HG03103 (cell line): ENCODE data around the gene HSD17B14.
"Not testable (repeated sequence)": the region's sequence is repeated elsewhere in the genome, so short reads cannot be mapped to it uniquely, and the experiment has no call there.

Experiments
- ATAC-seq: cut with Tn5 transposase; IDR thresholded peaks from one replicate; pipeline ENCODE4 v1.9.1; 2021; ENCODE audit warnings: low read depth; ENCODE audit not compliant: unreplicated experiment

The HSD17B14 gene

DNA sequence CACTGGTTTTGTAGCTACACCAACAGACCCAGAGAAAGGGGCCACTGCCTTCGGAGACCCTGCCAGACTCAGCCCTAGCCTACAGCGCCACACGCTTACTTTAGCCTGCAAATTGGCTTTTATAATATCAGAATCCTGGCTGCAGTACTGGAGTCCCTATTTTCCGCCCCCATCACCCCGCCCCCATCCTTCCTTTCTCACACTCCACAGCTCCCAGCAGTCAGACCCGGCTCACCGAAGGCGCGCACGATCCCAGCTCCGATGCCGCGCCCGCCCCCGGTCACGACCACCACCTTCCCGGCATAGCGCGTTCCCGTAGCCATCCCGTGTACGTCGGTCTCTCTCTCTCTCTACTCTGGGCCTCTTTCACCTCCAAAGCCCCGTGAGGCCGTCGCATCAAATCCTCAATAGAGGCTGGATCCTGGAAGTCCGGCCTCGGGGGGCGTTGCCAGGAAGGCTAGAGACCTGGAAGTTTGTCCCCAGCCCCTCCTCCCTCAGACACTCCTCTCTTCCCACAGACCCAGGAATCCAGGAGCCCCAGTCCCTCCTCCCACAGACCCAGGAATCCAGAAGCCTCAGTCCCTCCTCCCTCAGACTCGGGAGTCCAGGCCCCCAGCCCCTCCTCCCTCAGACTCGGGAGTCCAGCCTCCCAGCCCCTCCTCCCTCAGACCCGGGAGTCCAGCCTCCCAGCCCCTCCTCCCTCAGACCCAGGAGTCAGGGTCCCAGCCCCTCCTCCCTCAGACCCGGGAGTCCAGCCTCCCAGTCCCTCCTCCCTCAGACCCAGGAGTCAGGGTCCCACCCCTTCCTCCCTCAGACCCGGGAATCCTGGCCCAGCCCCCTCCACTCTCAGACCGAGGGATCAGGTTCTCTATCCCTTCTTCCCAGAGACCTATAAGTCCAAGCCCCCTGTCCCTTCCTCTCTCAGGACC, at the start of gene HSD17B14:
Gene HSD17B14 (minus strand): TSS at position 403 of the 929 bp plus-strand sequence. CDS start 80 bp downstream, at position 323.
- ATAC-seq: no peak

DNA sequence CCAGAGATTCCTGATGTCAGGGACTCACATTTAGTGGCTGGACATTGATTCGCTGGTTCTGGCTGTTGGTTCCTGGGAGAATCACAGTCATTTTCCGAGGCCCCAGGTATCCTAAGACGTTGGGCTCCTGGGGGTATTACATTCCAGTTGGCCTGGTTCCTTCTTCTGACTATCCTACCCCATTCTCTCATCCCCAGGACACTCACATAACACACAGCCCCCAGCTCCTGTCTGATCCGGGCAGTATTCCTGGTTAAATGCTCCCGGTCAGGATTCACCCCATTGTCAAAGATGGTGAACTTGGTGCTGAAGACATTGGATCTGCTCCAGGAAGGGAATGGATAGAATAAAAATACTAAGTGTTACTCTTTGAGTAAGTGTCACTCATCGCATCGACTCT, 47.4 kb upstream of the HSD17B14 start:
- ATAC-seq: no peak

DNA sequence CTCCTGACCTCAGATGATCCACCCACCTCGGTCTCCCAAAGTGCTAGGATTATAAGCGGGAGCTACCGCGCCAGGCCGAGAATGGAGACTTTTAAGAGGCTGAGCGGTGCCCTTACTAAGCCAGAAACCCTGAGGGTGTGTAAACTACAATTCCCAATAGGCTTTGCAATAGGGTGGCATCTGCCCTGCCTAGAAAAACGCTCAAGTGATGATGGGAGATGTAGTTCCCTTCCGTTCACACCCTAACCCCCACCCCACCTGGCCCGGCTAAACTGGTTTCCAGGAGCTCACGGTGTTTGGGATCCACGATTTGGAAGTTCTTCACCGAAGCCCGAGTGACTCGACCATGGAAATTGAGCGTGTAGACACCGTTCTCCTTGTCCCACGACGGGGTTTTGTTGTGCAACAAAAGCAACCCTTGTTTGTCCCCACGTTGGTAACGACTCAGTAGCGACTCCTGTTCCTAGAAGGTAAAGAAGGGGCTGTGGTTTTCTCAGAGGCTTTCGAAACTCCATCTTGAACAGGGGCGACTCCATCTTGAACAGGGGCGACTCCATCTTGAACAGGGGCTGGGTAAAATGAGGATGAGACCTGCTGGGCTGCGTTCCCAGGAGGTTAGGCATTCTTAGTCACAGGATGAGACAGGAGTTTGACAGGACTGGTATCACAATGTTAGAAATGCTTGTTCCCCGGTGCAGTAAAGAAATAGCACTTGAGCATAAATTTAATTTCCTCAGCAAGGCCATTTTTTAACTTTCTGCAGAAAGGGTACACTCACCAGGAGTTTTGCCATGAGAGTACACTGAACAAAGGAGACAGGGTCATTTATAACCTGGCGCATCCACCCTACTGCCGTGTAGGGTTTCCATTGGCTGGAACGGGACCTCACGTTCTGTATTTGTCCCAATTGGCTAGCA, 45.7 kb upstream of the HSD17B14 start:
- no peak for ATAC-seq

DNA sequence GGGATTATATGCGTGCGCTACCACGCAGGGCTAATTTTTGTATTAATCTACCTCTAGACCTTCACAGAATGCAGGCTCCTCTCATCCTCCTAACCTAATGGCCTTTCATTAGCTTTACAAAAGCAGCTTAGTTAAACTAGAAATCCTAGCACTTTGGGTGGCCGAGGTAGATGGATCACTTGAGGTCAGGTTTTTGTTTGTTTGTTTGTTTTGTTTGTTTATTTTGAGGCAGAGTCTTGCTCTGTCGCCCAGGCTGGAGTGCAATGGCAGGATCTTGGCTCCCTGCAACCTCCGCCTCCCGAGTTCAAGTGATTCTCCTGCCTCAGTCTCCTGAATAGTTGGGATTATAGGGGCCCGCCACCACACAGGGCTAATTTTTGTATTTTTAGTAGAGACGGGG, 43.4 kb upstream of the HSD17B14 start:
- ATAC-seq: not testable (repeated sequence)

DNA sequence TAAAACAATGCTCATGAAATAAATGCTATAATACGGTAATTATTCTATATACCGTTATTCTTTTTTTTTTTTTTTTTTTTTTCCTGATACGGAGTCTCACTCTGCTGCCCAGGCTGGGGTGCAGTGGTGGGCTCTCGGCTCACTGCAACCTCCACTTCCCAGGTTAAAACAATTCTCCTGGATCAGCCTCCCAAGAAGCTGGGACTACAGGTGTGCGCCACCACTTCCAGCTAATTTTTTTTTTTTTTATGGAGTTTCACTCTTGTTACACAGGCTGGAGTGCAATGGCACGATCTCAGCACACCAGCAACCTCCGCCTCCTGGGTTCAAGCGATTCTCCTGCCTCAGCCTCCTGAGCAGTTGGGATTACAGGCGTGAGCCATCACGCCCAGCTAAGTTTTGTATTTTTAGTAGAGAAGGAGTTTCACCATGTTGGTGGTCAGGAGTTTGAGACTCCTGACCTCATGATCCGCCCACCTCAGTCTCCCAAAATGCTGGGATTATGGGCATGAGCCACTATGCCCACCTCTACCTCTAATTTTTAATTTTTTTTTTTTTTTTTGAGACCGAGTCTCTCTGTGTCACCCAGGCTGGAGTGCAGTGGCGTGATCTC, 42.8 kb upstream of the HSD17B14 start:
- ATAC-seq: no peak

DNA sequence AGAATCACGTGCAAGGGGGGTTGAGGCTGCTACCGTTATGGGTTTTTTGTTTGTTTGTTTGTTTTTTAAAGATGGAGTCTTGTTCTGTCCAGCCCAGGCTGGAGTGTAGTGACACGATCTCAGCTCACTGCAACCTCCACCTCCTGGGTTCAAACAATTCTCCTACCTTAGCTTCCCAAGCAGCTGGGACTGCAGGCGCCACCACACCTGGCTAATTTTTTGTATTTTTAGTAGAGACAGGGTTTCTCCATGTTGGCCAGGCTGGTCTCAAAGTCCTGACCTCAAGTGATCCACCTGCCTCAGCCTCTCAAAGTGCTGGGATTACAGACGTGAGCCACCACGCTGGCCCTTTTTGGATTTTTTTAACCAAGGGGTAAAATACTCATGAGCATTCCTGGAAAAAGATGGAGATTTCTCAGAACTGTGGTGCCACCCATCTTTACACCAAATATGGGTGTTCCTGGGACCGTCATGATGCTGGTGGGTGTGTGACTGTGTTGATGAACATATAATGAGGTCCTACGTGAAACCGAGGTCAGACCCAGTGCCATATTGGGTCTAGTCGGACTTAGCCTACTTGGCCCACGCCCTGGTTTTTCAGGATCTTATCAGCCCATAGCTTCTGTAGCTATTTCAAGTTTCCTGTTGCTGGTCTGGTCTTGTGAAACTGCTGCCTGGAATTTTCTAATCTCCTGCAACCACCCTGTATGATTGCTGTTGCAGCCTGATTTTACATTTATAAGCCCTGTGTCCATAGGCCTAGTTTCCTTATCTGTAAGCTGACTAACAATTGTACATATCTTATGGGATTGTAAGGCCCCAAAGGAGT, 42.1 kb upstream of the HSD17B14 start:
- no peak for ATAC-seq

DNA sequence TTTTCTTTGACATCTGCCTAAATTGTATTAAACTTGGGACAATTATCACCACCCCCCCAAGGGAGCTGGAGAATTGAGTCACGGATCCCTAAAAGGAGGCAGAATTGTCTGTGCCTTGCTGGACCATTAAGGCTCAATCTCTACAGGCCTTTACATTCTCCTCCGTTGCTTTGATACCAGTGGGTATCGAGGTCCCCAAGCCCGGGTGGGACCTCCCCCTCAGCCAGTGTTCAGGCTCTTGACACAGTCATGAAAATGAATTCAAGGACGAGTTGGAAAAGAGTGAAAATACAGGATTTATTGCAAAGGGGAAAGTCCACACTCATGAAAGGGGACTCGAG, 41.5 kb upstream of the HSD17B14 start:
- no peak for ATAC-seq

DNA sequence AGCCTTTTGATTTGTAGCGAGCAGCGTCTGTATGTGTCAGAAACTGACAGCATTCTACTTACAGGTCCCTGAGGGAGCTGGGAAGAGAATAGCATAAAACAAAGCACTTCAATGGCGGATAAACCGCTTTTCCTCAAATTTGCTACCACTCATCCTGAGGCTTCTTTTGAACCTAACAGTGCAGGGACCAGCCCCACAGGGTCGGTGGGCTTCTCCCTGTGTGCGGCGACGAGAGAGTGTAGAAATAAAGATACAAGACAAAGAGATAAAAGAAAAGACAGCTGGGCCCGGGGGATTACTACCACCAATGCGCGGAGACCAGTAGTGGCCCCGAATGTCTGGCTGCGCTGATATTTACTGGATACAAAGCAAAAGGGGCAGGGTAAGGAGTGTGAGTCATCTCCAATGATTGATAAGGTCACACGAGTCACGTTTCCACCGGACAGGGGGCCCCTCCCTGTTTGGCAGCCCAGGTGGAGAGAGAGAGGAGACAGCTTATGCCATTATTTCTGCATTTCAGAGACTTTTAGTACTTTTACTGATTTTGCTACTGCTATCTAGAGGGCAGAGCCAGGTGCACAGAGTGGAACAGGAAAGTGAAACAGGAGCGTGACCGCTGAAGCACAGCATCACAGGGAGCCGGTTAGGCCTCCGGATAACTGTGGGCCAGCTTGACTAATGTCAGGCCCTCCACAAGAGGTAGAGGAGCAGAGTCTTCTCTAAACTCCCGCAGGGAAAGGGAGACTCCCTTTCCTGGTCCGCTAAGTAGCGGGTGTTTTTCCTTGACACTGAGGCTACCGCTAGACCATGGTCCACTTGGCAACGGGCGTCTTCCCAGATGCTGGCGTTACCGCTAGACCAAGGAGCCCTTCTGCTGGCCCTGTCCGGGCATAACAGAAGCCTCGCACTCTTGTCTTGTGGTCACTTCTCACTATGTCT, 40.0 kb upstream of the HSD17B14 start:
- not testable (repeated sequence) for ATAC-seq

DNA sequence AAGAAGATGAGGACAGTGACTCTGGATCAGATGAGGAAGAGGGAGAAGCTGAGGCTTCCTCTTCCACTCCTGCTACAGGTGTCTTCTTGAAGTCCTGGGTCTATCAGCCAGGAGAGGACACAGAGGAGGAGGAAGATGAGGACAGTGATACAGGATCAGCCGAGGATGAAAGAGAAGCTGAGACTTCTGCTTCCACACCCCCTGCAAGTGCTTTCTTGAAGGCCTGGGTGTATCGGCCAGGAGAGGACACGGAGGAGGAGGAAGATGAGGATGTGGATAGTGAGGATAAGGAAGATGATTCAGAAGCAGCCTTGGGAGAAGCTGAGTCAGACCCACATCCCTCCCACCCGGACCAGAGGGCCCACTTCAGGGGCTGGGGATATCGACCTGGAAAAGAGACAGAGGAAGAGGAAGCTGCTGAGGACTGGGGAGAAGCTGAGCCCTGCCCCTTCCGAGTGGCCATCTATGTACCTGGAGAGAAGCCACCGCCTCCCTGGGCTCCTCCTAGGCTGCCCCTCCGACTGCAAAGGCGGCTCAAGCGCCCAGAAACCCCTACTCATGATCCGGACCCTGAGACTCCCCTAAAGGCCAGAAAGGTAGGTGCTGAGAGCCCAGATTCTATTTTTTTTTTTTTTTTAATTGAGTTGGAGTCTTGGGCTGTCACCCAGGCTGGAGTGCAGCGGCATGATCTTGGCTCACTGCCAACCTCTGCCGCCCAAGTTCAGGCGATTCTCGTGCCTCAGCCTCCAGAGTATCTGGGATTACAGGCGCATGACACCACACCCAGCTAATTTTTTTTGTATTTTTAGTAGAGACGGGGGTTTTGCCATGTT, 38.2 kb upstream of the HSD17B14 start:
- no peak for ATAC-seq

DNA sequence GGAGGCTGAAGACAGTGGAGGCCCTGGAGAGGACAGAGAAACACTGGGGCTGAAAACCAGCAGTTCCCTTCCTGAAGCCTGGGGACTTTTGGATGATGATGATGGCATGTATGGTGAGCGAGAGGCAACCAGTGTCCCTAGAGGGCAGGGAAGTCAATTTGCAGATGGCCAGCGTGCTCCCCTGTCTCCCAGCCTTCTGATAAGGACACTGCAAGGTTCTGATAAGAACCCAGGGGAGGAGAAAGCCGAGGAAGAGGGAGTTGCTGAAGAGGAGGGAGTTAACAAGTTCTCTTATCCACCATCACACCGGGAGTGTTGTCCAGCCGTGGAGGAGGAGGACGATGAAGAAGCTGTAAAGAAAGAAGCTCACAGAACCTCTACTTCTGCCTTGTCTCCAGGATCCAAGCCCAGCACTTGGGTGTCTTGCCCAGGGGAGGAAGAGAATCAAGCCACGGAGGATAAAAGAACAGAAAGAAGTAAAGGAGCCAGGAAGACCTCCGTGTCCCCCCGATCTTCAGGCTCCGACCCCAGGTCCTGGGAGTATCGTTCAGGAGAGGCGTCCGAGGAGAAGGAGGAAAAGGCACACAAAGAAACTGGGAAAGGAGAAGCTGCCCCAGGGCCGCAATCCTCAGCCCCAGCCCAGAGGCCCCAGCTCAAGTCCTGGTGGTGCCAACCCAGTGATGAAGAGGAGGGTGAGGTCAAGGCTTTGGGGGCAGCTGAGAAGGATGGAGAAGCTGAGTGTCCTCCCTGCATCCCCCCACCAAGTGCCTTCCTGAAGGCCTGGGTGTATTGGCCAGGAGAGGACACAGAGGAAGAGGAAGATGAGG, 37.4 kb upstream of the HSD17B14 start:
- ATAC-seq: no peak

DNA sequence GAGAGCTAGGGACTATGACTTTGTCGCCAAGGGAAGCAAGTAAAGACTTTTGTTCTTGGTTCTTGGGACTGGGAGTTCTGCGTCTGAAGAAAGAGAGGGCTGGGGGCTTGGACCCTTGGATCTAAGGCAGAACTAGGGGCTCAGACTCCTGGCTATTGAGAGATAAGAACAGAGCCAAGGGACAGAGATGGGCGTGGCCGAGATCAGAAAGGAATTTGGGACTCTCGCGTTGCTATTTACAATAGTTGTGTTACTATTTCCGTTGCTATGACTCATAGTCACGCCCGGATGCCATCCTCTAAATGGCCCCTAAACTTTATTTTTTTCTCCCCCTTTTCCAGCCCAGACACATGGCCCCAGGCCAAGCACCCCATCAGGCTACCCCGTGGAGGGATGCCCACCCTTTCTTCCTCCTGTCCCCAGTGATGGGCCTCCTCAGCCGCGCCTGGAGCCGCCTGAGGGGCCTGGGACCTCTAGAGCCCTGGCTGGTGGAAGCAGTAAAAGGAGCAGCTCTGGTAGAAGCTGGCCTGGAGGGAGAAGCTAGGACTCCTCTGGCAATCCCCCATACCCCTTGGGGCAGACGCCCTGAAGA, 36.7 kb upstream of the HSD17B14 start:
- no peak for ATAC-seq

DNA sequence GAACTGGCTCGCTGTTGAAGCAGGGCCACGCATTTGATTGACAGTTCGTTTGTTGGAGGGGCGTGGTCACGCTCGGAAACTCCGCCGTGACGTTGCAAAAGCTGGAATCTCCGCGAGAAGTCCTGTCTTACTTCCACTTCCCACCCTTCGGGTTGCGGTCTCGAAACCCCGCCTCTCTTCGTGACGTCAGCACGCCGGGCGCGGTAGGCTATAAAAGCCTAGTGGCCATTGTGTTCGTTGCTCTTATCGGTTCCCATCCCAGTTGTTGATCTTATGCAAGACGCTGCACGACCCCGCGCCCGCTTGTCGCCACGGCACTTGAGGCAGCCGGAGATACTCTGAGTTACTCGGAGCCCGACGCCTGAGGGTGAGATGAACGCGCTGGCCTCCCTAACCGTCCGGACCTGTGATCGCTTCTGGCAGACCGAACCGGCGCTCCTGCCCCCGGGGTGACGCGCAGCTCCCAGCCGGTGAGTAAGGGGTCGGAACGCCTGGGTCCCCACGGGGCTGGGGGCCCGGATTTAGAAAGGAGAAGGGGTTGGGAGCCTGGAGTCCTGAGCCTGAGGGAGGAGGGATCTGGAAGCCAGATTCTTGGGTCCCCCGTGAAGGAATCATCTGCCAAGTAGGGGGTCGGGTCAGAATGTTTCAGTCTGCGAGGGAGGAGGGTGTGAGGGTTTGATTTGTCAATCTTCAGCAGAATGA, 36.0 kb upstream of the HSD17B14 start, which contains the start of gene PPP1R15A:
Gene PPP1R15A (plus strand): TSS at position 240 of the 702 bp plus-strand sequence. CDS start 813 bp downstream, outside the sequence.
- ATAC-seq: no peak

DNA sequence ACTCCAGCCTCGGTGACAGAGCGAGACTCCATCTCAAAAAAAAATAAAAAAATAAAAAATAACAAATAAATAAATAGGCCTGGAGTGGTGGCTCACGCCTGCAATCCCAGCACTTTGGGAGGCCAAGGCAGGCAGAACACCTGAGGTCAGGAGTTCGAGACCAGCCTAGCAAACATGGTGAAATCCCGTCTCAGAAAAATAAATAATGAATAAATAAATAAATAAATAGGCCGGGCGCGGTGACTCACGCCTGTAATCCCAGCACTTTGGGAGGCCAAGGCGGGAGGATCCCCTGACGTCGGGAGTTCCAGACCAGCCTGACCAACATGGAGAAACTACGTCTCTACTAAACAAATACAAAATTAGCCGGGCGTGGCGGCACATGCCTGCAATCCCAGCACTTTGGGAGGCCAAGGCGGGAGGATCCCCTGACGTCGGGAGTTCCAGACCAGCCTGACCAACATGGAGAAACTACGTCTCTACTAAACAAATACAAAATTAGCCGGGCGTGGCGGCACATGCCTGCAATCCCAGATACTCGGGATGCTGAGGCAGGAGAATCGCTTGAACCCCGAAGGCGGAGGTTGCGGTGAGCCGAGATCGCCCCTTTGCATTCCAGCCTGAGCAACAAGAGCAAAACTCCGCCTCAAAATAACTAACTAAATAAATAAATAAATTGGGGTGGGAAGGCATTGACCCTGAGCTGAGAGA, 35.3 kb upstream of the HSD17B14 start:
- ATAC-seq: not testable (repeated sequence)

DNA sequence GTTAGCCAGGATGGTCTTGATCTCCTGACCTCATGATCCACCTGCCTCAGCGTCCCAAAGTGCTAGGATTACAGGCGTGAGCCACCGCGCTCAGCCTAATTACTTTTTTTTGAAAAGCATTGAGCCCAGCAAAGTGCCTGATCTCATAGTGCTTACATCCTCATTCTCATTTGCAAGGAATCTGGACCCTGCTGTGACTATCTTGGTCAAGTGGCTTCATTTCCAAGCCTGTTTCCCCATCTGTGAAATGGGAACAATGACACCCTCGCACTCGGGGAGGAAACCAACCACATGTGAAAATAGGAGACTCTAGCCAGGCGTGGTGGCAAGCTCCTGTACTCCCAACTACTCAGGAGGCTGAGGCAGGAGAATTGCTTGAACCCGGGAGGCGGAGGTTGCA, 33.8 kb upstream of the HSD17B14 start:
- no peak for ATAC-seq

DNA sequence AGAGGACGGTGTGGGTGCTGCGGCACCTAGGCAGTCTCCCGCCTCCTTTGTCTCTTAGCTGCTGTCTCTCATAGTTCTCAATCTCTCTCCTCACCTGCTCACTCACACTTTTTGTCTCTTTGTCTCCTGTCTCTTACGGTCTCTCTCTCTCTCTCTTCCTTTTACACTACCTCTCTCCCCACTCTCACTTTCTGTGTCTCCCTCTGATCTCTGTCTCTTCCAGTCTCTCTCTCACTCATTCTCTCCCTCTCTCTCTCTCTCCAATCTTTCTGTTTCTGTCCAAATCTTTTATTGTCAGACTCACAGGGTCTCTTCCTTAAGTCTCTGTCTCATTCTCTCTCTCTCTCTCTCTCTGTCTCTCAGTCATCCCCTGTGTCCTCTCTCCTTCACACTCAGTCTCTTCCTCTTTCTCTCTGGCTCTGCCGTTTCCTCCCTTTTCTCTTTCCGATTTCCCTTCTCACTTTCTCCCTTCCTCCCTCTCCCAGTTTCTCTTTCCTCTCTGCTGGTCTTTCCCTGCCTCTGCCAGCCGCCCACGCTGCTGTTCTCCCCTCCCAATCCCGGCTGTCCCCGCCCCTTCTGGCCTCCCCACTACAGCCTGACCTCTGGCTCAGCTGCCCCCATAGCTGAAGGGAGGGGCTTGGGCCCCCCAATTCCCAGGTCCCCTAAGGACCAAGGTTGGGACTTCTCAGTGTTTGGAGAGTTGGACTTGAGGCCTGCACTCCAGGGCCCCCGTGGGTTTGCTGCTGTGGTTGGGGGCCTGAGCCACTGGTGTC, 32.0 kb upstream of the HSD17B14 start, which contains the start of gene PLEKHA4:
Gene PLEKHA4 (minus strand): TSS at position 504 of the 773 bp plus-strand sequence. CDS start 997 bp downstream, outside the sequence.
- ATAC-seq: no peak
